ENCODE results near the gene DEPDC1.
A peak's percentile ranks its signal among the peaks of the same experiment; 100 is the strongest.

Gene DEPDC1

GRCh38 chr1:68470388-68470970, 26.4 kb downstream of the DEPDC1 start:
- no peaks in the 10 kb centered on the region for H3K27me3 ChIP-seq (replicated peaks)
- H3K4me3 ChIP-seq (ENCODE audit: low read depth, low read length) = no peak overlapping the region
- no peak overlapping the region for H3K27ac ChIP-seq
- no peaks in the 10 kb centered on the region for H3K36me3 ChIP-seq (replicated peaks)
- in situ Hi-C loops (cut with HindIII; ENCODE audit: low pct_ligation_motif_present, low sequenced_read_pairs) = no loop called here
- peak; percentile 79 for TF ChIP-seq CTCF (IDR thresholded peaks at IDR 0.05; ENCODE audit: low read depth, low read length, missing control alignments)
- peak; percentile 25 for DNase-seq

GRCh38 chr1:68464891-68465290, 32.0 kb downstream of the DEPDC1 start:
- in situ Hi-C loops (cut with HindIII; ENCODE audit: low pct_ligation_motif_present, low sequenced_read_pairs) = no loop called here
- no peaks in the 10 kb centered on the region for H3K36me3 ChIP-seq (replicated peaks)

GRCh38 chr1:68460935-68461334, 35.9 kb downstream of the DEPDC1 start:
- no peak for DNase-seq
- Histone ChIP-seq H3K27me3 (replicated peaks) (no peaks in the 10 kb centered on the region), H3K36me3 (replicated peaks) (no peaks in the 10 kb centered on the region), H3K27ac (no peak overlapping the region), H3K4me3 (ENCODE audit: low read depth, low read length) (no peak overlapping the region)
- TF ChIP-seq CTCF (IDR thresholded peaks at IDR 0.05; ENCODE audit: low read depth, low read length, missing control alignments) = no peak
- in situ Hi-C loops (cut with HindIII; ENCODE audit: low pct_ligation_motif_present, low sequenced_read_pairs) = no loop called here

More at GRCh38 chr1:68464891-68465290, 32.0 kb downstream of the DEPDC1 start:
- Histone ChIP-seq H3K27me3 (replicated peaks) (no peaks in the 10 kb centered on the region), H3K27ac (no peak overlapping the region), H3K4me3 (ENCODE audit: low read depth, low read length) (no peak overlapping the region)
- no peak for TF ChIP-seq CTCF (IDR thresholded peaks at IDR 0.05; ENCODE audit: low read depth, low read length, missing control alignments)
- no peak for DNase-seq

- Histone ChIP-seq H3K4me3 (ENCODE audit: low read depth, low read length) (no peak overlapping the region), H3K36me3 (replicated peaks) (no peaks in the 10 kb centered on the region), H3K27ac (no peak overlapping the region), H3K27me3 (replicated peaks) (no peaks in the 10 kb centered on the region)
- in situ Hi-C loops (cut with HindIII; ENCODE audit: low pct_ligation_motif_present, low sequenced_read_pairs) = no loop called here
- peak; percentile 17 for DNase-seq
- no peak for TF ChIP-seq CTCF (IDR thresholded peaks at IDR 0.05; ENCODE audit: low read depth, low read length, missing control alignments)
These were observed 37.1 kb downstream of the DEPDC1 start for GRCh38 chr1:68459796-68460195.

- H3K27me3 ChIP-seq (replicated peaks) = no peaks in the 10 kb centered on the region
- in situ Hi-C loops (cut with HindIII; ENCODE audit: low pct_ligation_motif_present, low sequenced_read_pairs) = no loop called here
These were observed 37.8 kb downstream of the DEPDC1 start for GRCh38 chr1:68459091-68459490.

More at GRCh38 chr1:68459091-68459490, 37.8 kb downstream of the DEPDC1 start:
- H3K4me3 ChIP-seq (ENCODE audit: low read depth, low read length) = no peak overlapping the region
- H3K27ac ChIP-seq = no peak overlapping the region
- no peaks in the 10 kb centered on the region for H3K36me3 ChIP-seq (replicated peaks)
- DNase-seq = no peak
- no peak for TF ChIP-seq CTCF (IDR thresholded peaks at IDR 0.05; ENCODE audit: low read depth, low read length, missing control alignments)
